Brain pericyte (primary cell): ENCODE data around the gene DAZAP2.
"Not testable (repeated sequence)": the region's sequence is repeated elsewhere in the genome, so short reads cannot be mapped to it uniquely, and the experiment has no call there.

Experiments
- DNase-seq: peaks from one replicate; pipeline ENCODE4 v3.0.0-alpha.2; 2012; ENCODE audit warnings: low read depth, low spot score

DAZAP2 gene

GRCh38 chr12:51217133-51217967 is 21.3 kb upstream of the DAZAP2 start:
- DNase-seq, result no peak

GRCh38 chr12:51217968-51218606 is 20.5 kb upstream of the DAZAP2 start, which contains the start of gene POU6F1:
Gene POU6F1, minus strand, starts transcription at chr12:51218062. Its CDS starts 11,226 bp downstream, at chr12:51206836.
- DNase-seq, result no peak

- no peak for DNase-seq
These were observed 19.9 kb upstream of the DAZAP2 start for GRCh38 chr12:51218607-51219161.

- no peak for DNase-seq
These were observed 19.3 kb upstream of the DAZAP2 start for GRCh38 chr12:51219322-51219721.

GRCh38 chr12:51219857-51220256 is 18.8 kb upstream of the DAZAP2 start:
- DNase-seq, result not testable (repeated sequence)

- no peak for DNase-seq
These were observed 16.2 kb upstream of the DAZAP2 start for GRCh38 chr12:51222461-51222860.

- DNase-seq, result no peak
These were observed 14.0 kb upstream of the DAZAP2 start for GRCh38 chr12:51224625-51225024.

- no peak for DNase-seq
These were observed 13.4 kb upstream of the DAZAP2 start for GRCh38 chr12:51225234-51225633.

- DNase-seq, result no peak
These were observed 12.9 kb upstream of the DAZAP2 start for GRCh38 chr12:51225771-51226170.

- not testable (repeated sequence) for DNase-seq
These were observed 11.5 kb upstream of the DAZAP2 start for GRCh38 chr12:51227112-51227511.

- no peak for DNase-seq
These were observed 10.7 kb upstream of the DAZAP2 start for GRCh38 chr12:51227962-51228361.

GRCh38 chr12:51229116-51229809 is 9.4 kb upstream of the DAZAP2 start:
- no peak for DNase-seq

GRCh38 chr12:51232642-51233041 is 6.0 kb upstream of the DAZAP2 start:
- no peak for DNase-seq

GRCh38 chr12:51234530-51234929 is 4.1 kb upstream of the DAZAP2 start:
- no peak for DNase-seq

- no peak for DNase-seq
These were observed 553 bp upstream of the DAZAP2 start for GRCh38 chr12:51238037-51238509.

- DNase-seq, result no peak
These were observed 2.3 kb downstream of the DAZAP2 start for GRCh38 chr12:51240971-51241370.

- DNase-seq, result no peak
These were observed 3.5 kb downstream of the DAZAP2 start for GRCh38 chr12:51242120-51242519.

- no peak for DNase-seq
These were observed 4.2 kb downstream of the DAZAP2 start for GRCh38 chr12:51242876-51243275.

- no peak for DNase-seq
These were observed 5.6 kb downstream of the DAZAP2 start for GRCh38 chr12:51244269-51244668.

- no peak for DNase-seq
These were observed 7.0 kb downstream of the DAZAP2 start for GRCh38 chr12:51245476-51246253.

- DNase-seq, result no peak
These were observed 7.7 kb downstream of the DAZAP2 start for GRCh38 chr12:51246254-51246853.
